Spleen (tissue), 3 donors: ENCODE measurements around the gene AGXT2.

Source experiments
- POLR2A ChIP-seq, 3 donors: fragments of 450-650 bp; IDR thresholded peaks; one replicate each; pipeline ENCODE4 v1.5.1; 2017; ENCODE audit warnings: antibody characterized with exemption in 3 of 3, mild to moderate bottlenecking in 1 of 3
- POLR2AphosphoS5 ChIP-seq, 3 donors: sonication (generic); formaldehyde crosslinking; IDR thresholded peaks; one replicate each; pipeline ENCODE4 v1.5.1; 2017; ENCODE audit warnings: antibody characterized with exemption in 3 of 3

DNA sequence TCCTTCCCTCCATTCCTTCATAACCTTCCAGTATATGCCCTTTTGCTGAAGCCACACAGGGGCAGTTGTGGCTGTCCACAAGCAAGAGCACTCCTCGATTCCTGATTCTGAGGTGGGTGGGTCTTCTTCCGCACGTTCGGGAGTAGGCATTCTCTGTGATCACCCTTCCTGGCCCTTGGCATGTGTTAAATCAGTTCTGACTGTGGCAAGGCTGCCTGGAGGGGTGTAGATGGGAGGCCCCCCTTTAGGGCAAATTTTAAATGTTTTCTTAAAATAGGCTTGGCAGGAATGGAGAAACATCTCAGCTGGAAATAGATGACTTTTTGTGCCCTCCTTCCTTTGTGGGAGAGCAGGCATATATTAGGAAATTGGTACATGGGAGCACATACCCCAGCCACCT, 3.1 kb downstream of the AGXT2 start:
- TF ChIP-seq POLR2A (IDR thresholded peaks at IDR 0.05) = no peak
- no peak for TF ChIP-seq POLR2AphosphoS5 (IDR thresholded peaks at IDR 0.05)
